Measurements from ENCODE around the gene ACOT7. TPM values are rescaled to one million over a fixed set of nuclear protein-coding genes. Genes with fewer than 3 reads are reported as not detected.
A peak's percentile ranks its signal among the peaks of the same experiment; 100 is the strongest.

ACOT7 gene
- total RNA-seq, 4 donors from 2014 or later = 23.5 to 50.7 (median 39.0) TPM

GRCh38 chr1:6275826-6276782 lies 117.5 kb downstream of the ACOT7 start:
- peaks cover 0 to 17% (median 0%) of the 10 kb centered on the region in 3 donors for H3K36me3 ChIP-seq
- TF ChIP-seq CTCF (IDR thresholded peaks at IDR 0.05) (no peak), POLR2A (IDR thresholded peaks at IDR 0.05) (no peak)
- no peak for DNase-seq
- 62 to 72% methylated on average over 10 to 11 of the region's 35 CpGs for WGBS, 2 donors
- peak overlapping the region in 3 of 4 donors; percentile 44 to 75 (median 45) for H3K27ac ChIP-seq
- H3K4me1 ChIP-seq = peaks cover 0 to 36% (median 19%) of the 10 kb centered on the region in 3 donors
- H3K9me3 ChIP-seq = no peaks in the 10 kb centered on the region
- intact Hi-C loops (cut with DNase I) = no loop called here
- no peaks in the 10 kb centered on the region for H3K27me3 ChIP-seq
- peak overlapping the region in 1 of 4 donors; percentile 34 for H3K4me3 ChIP-seq

GRCh38 chr1:6274622-6275139 lies 118.9 kb downstream of the ACOT7 start:
- WGBS, 2 donors = 94 to 96% methylated on average over 10 of the region's 16 CpGs
- Histone ChIP-seq H3K36me3 (peaks cover 0 to 7% (median 0%) of the 10 kb centered on the region in 3 donors), H3K9me3 (no peaks in the 10 kb centered on the region), H3K27ac (no peak overlapping the region), H3K4me3 (no peak overlapping the region), H3K4me1 (peaks cover 0 to 50% (median 19%) of the 10 kb centered on the region in 3 donors), H3K27me3 (no peaks in the 10 kb centered on the region)
- TF ChIP-seq POLR2A (IDR thresholded peaks at IDR 0.05) (no peak), CTCF (IDR thresholded peaks at IDR 0.05) (no peak)
- DNase-seq = no peak
- intact Hi-C loops (cut with DNase I) = no loop called here

GRCh38 chr1:6274102-6274501 lies 119.5 kb downstream of the ACOT7 start:
- WGBS, 2 donors = 91% methylated on average over 4 of the region's 11 CpGs; no CpG with 5 or more reads in 1 of the 2 donors
- H3K4me3 ChIP-seq = no peak overlapping the region
- H3K4me1 ChIP-seq = peaks cover 0 to 50% (median 19%) of the 10 kb centered on the region in 3 donors
- peaks cover 0 to under 1% (median 0%) of the 10 kb centered on the region in 3 donors for H3K36me3 ChIP-seq
- intact Hi-C loops (cut with DNase I) = no loop called here
- no peak for TF ChIP-seq POLR2A (IDR thresholded peaks at IDR 0.05)
- no peaks in the 10 kb centered on the region for H3K27me3 ChIP-seq
- no peaks in the 10 kb centered on the region for H3K9me3 ChIP-seq
- no peak for DNase-seq
- no peak overlapping the region for H3K27ac ChIP-seq

GRCh38 chr1:6273380-6273891 lies 120.1 kb downstream of the ACOT7 start:
- intact Hi-C loops (cut with DNase I) = no loop called here
- Histone ChIP-seq H3K27me3 (no peaks in the 10 kb centered on the region), H3K9me3 (no peaks in the 10 kb centered on the region), H3K4me1 (peaks cover 0 to 50% (median 19%) of the 10 kb centered on the region in 3 donors), H3K27ac (no peak overlapping the region), H3K4me3 (no peak overlapping the region), H3K36me3 (no peaks in the 10 kb centered on the region)
- WGBS, 2 donors = 35 to 67% methylated on average over 3 to 13 of the region's 19 CpGs
- no peak for TF ChIP-seq CTCF (IDR thresholded peaks at IDR 0.05)
- no peak for TF ChIP-seq POLR2A (IDR thresholded peaks at IDR 0.05)
- no peak for DNase-seq

GRCh38 chr1:6272868-6273267 lies 120.7 kb downstream of the ACOT7 start:
- no peaks in the 10 kb centered on the region for H3K36me3 ChIP-seq
- 79 to 83% methylated on average over 1 to 3 of the region's 6 CpGs for WGBS, 2 donors
- no peaks in the 10 kb centered on the region for H3K9me3 ChIP-seq
- H3K4me3 ChIP-seq = no peak overlapping the region
- H3K4me1 ChIP-seq = peaks cover 0 to 50% (median 19%) of the 10 kb centered on the region in 3 donors
- H3K27me3 ChIP-seq = no peaks in the 10 kb centered on the region
- no peak for DNase-seq
- H3K27ac ChIP-seq = no peak overlapping the region
- intact Hi-C loops (cut with DNase I) = no loop called here
- no peak for TF ChIP-seq CTCF (IDR thresholded peaks at IDR 0.05)
- no peak for TF ChIP-seq POLR2A (IDR thresholded peaks at IDR 0.05)

All from esophagus squamous epithelium (tissue), 5 donors.